Stimulated activated CD4-positive, alpha-beta T cell treated with anti-CD3 and anti-CD28 coated beads, Interleukin-12 subunit alpha, Interleukin-12 subunit beta, amount 100 ng/mL, for 24 hours (primary cell): ENCODE data around the gene ACTN1.

ENCODE experiments used
- DNase-seq, 2 experiments: peaks; one replicate each; pipeline ENCODE4 v3.0.0-alpha.2; 2020; ENCODE audit warnings: low read depth in 2 of 2

Gene ACTN1

DNA sequence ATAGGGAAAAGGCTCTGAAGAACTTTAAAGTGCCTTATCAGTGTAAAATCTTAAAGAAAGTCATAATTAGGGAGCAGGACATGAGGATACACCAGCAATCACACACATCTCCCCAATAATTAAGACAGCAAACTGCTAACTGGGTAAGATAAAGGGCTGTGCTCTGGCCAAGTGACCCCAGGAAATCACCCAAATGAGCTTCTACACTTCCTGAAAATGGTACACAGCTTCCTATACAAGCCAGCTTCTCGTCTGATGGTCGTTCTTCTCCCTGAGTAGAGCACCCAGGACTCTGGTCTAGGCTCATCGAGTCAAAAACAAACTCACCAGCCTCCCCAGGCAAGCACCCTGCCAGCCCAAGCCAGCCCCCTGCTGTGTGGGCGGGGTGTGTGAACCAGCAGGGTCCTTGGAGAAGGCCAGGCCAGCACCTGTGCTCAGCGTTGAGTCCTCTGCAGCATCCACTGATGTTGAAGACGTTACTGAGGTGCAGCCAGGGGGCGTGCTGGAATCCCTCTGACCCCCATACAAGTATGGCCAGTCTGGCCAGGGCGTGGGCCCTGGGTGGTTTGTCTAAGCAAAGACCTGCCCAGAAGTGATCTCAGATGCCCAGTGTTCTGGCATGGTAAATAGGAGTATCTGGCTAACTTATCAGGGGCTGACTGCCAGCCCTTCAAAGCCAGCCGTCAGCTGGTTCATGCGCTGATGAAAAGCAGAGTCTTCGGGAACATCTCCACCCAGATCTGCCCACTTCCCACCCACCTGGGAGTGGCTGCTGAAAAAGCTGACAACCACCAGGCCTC, 41.4 kb downstream of the ACTN1 start:
- DNase-seq, result no peak

- no peak for DNase-seq
Measured at GRCh38 chr14:68936980-68937379, 42.1 kb downstream of the ACTN1 start.

DNA sequence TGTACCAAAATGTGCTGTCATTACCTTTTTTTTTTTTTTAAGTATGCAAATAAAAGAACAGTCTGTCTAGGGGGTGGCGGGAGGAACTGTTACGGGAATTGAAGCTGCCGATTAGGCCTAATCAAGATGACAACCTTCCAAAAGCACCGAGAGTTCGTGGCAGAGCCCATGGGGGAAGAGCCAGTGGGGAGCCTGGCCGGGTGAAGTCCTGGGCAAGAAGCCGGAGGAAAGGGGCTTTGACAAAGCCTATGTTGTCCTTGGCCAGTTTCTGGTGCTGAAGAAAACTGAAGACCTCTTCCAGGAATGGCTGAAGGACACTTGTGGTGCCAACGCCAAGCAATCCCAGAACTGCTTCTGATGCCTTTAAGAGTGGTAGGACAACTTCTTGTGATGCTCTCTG, 42.6 kb downstream of the ACTN1 start:
- no peak for DNase-seq

DNA sequence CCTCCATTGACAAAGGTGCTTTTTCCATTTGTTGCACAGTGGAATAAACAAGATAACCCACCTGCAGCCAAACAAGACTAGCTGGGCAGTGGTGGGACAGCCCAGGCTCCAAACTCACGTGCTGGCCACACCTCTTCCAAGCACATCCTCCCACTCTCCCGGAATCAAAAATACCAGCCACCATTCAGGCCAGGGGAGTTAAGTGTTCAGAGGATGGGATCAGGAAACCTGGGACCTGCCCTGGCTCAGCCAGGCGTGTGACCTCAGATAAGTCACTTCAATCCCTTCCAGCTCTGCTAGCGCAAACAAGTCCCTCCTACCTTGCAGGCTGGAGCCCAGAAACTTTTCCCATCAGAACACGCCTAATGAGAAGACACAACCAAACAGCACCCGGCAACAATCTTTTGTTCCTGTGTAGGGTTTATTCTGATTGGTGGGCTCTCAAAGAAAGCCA, 43.3 kb downstream of the ACTN1 start:
- DNase-seq, result no peak

DNA sequence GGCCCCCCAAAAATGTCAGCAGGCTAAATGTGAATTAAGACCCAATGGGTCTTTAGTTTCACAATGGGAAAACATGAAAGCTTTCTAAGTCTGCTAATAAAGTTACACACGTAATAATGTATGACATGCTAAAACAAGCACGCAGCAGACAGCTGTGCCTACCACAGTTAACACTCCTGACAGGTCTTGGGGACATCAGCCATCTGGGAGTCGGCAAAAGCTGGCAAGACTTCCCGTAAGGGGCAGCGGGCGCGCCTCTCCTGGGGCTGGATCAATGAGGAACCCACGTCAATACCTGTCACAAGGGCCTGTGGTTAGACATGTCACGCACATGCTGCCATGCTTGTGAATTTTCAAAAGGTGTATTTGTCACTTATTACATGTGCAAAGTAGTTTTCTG, 45.0 kb downstream of the ACTN1 start:
- no peak for DNase-seq

- no peak for DNase-seq
Measured at GRCh38 chr14:68932686-68933085, 46.4 kb downstream of the ACTN1 start.

- no peak for DNase-seq
Measured at GRCh38 chr14:68932231-68932630, 46.9 kb downstream of the ACTN1 start.

GRCh38 chr14:68931474-68932051, 47.5 kb downstream of the ACTN1 start:
- no peak for DNase-seq

GRCh38 chr14:68931063-68931462, 48.0 kb downstream of the ACTN1 start:
- DNase-seq, result no peak

DNA sequence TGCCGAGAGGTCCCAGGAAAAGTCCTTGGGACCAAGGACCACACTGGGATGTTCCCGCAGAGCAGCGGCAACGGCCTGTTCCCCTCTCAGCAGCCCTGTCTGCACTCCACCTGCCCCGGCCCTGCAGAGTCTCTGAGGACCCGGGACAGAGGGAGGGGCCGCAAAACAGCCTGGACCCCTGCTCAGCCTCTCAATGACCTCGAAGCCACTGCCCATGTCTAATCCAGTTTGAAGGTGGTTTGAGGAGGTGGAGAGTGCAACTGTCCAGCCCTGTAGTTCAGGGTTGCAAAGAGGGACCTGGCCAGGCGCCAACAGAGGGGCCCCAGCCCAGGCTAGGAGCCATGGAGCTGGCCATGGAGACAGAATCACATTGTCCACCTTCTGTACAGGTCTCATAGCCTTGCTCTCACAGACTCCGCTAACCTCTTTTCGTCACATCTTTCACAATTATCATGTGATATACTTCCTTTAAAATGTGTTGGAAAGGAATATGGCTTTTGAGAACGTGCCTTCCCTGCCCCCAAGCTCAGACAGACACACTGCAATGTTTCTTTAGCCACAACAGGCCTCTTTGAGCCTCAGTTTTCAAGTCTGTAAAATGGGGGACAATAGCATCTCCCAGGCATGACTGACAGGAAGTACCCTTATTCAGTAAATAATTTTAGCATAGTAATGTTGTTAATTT, 49.3 kb downstream of the ACTN1 start:
- DNase-seq, result no peak

GRCh38 chr14:68928770-68929550, 50.1 kb downstream of the ACTN1 start:
- no peak for DNase-seq

DNA sequence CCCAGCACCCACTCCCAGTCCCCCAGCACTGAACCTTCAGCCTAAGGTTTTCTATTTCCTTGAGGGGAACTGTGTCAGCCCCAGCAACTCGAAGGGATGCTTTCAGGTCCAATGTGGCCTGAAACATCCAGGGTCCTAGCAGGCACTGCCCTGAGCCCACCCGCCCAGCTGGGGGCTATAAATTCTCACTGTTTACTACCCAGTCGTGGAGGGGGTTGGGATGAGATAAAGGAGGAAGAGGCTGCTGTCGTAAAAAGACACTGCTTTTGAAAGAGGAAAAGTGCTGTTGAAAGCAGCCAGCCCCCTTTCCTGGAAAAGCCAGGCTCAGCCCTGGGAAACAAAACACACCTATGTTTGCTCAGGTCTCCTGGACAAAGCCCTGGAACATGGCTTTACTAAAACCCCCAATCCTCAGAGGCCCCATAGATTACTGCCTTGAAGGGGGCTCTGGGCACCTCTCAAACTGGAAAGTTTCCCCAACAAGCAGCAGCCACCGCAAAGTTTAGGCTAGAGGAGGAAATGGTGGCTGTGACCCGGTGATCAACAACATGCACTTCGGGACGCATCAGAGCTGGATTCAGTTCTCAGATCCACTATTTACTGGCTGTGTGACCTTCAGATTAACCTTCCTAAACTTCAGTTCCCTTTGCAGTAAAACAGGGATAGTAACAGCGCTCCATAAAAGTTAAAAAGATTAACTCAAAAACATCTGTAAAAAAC, 51.0 kb downstream of the ACTN1 start:
- no peak for DNase-seq

GRCh38 chr14:68927089-68927488, 52.0 kb downstream of the ACTN1 start:
- no peak for DNase-seq

DNA sequence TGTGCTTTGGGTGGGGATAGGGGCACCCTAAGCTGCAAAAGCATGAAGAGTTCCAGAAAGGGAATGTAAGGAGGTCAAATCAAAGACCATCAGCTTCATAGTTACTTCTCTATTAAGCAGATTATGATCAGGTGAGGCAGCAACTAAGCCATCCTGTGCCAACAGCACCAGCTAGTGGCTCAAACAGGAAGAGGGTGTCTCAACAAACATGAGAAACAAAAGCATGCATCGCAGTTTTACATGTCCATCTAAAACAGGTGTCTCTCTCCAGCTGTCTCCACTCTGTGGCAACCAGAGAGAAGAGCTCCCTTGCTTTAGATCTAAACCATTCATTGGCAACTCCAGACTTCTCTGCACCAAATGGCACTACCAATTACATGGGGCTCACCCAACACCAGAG, 52.9 kb downstream of the ACTN1 start:
- no peak for DNase-seq

- DNase-seq, result no peak
Measured at GRCh38 chr14:68925373-68925772, 53.7 kb downstream of the ACTN1 start.

DNA sequence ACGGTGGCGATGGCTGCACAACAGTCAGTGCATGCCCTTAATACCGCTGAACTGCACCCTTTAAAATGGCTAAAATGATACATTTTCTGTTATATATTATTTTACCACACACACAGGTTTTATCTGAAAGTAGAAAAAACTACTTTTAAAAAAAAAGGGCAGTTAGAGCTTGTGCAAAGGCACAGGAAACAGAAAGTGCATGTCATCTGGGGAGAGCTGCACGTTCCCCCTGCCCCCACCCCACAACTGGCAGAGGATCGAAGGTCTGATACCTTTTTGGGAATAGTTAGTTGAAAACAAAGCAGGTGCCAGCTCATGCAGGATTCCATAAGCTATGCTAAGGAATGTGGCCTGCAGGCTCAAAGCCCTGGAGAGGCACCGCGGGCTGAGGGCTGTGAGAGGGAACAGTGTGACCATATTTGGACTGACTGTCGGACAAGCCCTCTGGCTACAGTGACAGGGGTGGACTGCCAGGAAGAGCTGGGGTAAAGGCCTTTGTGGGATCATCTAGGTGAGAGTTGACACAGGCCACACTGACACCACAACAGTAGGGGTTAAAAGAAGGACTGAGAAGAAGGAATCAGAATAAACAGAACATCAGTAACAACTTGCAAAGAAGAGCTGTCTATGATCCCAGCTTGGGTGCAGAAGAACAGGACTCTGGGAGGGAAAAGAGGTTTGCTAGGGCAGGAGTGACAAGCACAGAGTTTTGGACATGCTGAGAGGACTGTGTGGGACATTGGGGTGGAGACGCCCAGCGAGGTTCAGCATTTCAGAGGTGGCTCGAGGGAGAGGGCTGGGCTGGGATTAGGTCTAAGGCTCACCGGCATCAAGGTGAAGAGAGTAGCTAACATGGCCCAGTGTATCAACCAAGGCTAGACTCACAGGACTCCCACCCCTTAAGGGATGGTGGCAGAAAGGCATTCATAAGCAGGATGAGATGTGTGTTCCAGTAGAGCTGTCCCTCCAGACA, 54.6 kb downstream of the ACTN1 start:
- DNase-seq, result no peak

DNA sequence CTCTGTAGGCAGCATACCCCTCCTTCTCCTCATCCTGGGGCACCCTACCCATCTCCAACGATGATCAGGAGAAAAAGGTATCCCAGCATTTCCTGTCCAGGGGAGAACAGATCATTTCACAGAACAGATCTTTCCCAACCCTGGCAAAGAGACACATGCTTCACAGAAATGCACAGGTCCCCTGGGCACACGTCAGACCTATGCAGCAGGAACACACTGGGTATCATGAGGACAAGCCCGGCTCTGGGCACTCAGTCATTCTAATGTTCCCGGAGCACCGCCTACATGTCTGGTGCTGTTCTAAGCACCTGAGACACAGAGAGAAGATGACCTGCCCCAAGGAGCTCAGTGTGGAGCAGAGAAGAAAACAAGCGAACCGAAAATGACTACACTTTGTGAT, 56.2 kb downstream of the ACTN1 start:
- DNase-seq, result no peak

- DNase-seq, result no peak
Measured at GRCh38 chr14:68922201-68922621, 56.9 kb downstream of the ACTN1 start.

DNA sequence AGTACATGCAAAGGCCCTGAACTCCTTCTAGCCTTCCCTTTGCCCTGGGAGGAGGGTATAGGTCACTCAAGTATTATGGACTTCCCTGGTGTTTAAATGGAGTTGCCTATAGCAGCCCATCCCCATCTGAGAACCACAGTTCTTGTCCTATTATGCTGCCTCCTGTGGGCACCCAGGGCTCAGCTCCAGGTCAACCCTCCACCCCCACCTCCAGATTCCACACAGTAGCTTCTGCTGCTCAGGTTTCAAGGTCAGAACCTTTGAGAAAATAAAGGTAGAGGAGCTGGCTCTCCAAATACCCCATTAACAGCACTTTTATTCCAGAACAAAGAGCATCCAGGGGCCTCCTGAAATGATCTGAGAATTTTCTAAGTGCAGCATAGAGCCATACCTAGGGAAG, 57.4 kb downstream of the ACTN1 start:
- no peak for DNase-seq

DNA sequence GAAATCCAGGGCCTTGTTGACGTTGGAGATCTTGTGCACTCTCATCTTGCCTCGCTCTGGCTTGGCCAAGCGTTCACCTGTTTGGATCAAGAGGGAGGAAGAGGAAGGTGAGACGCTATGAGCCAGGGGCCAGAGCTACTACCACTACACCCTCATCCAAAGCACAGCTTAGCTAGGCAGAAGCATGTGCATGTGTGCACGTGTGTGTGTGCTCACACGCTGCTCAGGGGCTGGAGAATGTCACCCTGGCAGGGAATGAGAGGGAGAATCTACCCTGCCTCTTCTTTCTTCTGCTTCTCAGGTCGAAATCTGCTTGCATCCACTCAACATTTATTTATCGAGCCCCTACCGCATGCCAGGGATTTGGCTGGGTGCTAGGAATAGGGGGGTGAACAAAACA, 58.1 kb downstream of the ACTN1 start:
- no peak for DNase-seq
